ENCODE measurements around the gene CDK14. TPM values are rescaled to one million over a fixed set of nuclear protein-coding genes. Genes with fewer than 3 reads are reported as not detected.

The CDK14 gene
- total and polyA plus RNA-seq, 4 donors: 60.9 to 126 (median 82.9) TPM

- H3K27ac ChIP-seq (ENCODE audit: low read depth, low read length): no peak overlapping the region
- H3K36me3 ChIP-seq (ENCODE audit: control insufficient read depth, insufficient read depth, low read length): no peaks in the 10 kb centered on the region
- 90% methylated on average over 1 of the region's 2 CpGs for WGBS (ENCODE audit: insufficient coverage)
- H3K27me3 ChIP-seq (ENCODE audit: control insufficient read depth, insufficient read depth, low read length): no peaks in the 10 kb centered on the region
- no peaks in the 10 kb centered on the region for H3K4me1 ChIP-seq (ENCODE audit: control insufficient read depth, insufficient read depth, low read length)
- H3K9me3 ChIP-seq (ENCODE audit: control insufficient read depth, insufficient read depth, low read length): no peaks in the 10 kb centered on the region
- no peak overlapping the region for H3K4me3 ChIP-seq (ENCODE audit: low read depth, low read length)
- DNase-seq (ENCODE audit: low read depth in 4 of 6, low spot score in 6 of 6): no peak
These were observed 398.0 kb downstream of the CDK14 start for GRCh38 chr7:90994121-90994520.

- Histone ChIP-seq H3K4me1 (ENCODE audit: control insufficient read depth, insufficient read depth, low read length) (no peaks in the 10 kb centered on the region), H3K27ac (ENCODE audit: low read depth, low read length) (no peak overlapping the region), H3K36me3 (ENCODE audit: control insufficient read depth, insufficient read depth, low read length) (no peaks in the 10 kb centered on the region), H3K27me3 (ENCODE audit: control insufficient read depth, insufficient read depth, low read length) (no peaks in the 10 kb centered on the region), H3K9me3 (ENCODE audit: control insufficient read depth, insufficient read depth, low read length) (no peaks in the 10 kb centered on the region), H3K4me3 (ENCODE audit: low read depth, low read length) (no peak overlapping the region)
- DNase-seq (ENCODE audit: low read depth in 4 of 6, low spot score in 6 of 6): no peak
- 100% methylated on average over 2 of the region's 5 CpGs for WGBS (ENCODE audit: insufficient coverage)
These were observed 398.5 kb downstream of the CDK14 start for GRCh38 chr7:90994601-90995000.

GRCh38 chr7:90995996-90996395 lies 399.9 kb downstream of the CDK14 start:
- no peak overlapping the region for H3K27ac ChIP-seq (ENCODE audit: low read depth, low read length)
- no peaks in the 10 kb centered on the region for H3K4me1 ChIP-seq (ENCODE audit: control insufficient read depth, insufficient read depth, low read length)
- no peaks in the 10 kb centered on the region for H3K9me3 ChIP-seq (ENCODE audit: control insufficient read depth, insufficient read depth, low read length)
- H3K4me3 ChIP-seq (ENCODE audit: low read depth, low read length): no peak overlapping the region
- whole genome bisulfite sequencing (ENCODE audit: insufficient coverage): no CpG with 5 or more reads among the region's 2 CpGs
- H3K27me3 ChIP-seq (ENCODE audit: control insufficient read depth, insufficient read depth, low read length): no peaks in the 10 kb centered on the region
- DNase-seq (ENCODE audit: low read depth in 4 of 6, low spot score in 6 of 6): no peak
- no peaks in the 10 kb centered on the region for H3K36me3 ChIP-seq (ENCODE audit: control insufficient read depth, insufficient read depth, low read length)

GRCh38 chr7:90999989-91000979 lies 404.2 kb downstream of the CDK14 start:
- H3K36me3 ChIP-seq (ENCODE audit: control insufficient read depth, insufficient read depth, low read length): peaks cover 3% of the 10 kb centered on the region
- no peaks in the 10 kb centered on the region for H3K27me3 ChIP-seq (ENCODE audit: control insufficient read depth, insufficient read depth, low read length)
- no CpG with 5 or more reads among the region's 5 CpGs for WGBS (ENCODE audit: insufficient coverage)
- H3K27ac ChIP-seq (ENCODE audit: low read depth, low read length): no peak overlapping the region
- H3K4me1 ChIP-seq (ENCODE audit: control insufficient read depth, insufficient read depth, low read length): no peaks in the 10 kb centered on the region
- H3K4me3 ChIP-seq (ENCODE audit: low read depth, low read length): no peak overlapping the region
- H3K9me3 ChIP-seq (ENCODE audit: control insufficient read depth, insufficient read depth, low read length): no peaks in the 10 kb centered on the region
- no peak for DNase-seq (ENCODE audit: low read depth in 4 of 6, low spot score in 6 of 6)

- Histone ChIP-seq H3K27ac (ENCODE audit: low read depth, low read length) (no peak overlapping the region), H3K4me3 (ENCODE audit: low read depth, low read length) (no peak overlapping the region), H3K27me3 (ENCODE audit: control insufficient read depth, insufficient read depth, low read length) (no peaks in the 10 kb centered on the region), H3K4me1 (ENCODE audit: control insufficient read depth, insufficient read depth, low read length) (no peaks in the 10 kb centered on the region), H3K36me3 (ENCODE audit: control insufficient read depth, insufficient read depth, low read length) (peaks cover 3% of the 10 kb centered on the region), H3K9me3 (ENCODE audit: control insufficient read depth, insufficient read depth, low read length) (no peaks in the 10 kb centered on the region)
- WGBS (ENCODE audit: insufficient coverage): 87% methylated on average over 3 of the region's 4 CpGs
- no peak for DNase-seq (ENCODE audit: low read depth in 4 of 6, low spot score in 6 of 6)
These were observed 408.9 kb downstream of the CDK14 start for GRCh38 chr7:91005024-91005423.

- Histone ChIP-seq H3K4me1 (ENCODE audit: control insufficient read depth, insufficient read depth, low read length) (no peaks in the 10 kb centered on the region), H3K4me3 (ENCODE audit: low read depth, low read length) (no peak overlapping the region), H3K36me3 (ENCODE audit: control insufficient read depth, insufficient read depth, low read length) (peaks cover 3% of the 10 kb centered on the region), H3K27ac (ENCODE audit: low read depth, low read length) (no peak overlapping the region), H3K9me3 (ENCODE audit: control insufficient read depth, insufficient read depth, low read length) (no peaks in the 10 kb centered on the region), H3K27me3 (ENCODE audit: control insufficient read depth, insufficient read depth, low read length) (no peaks in the 10 kb centered on the region)
- peak in 1 of 6 donors; percentile 34 for DNase-seq (ENCODE audit: low read depth in 4 of 6, low spot score in 6 of 6)
- WGBS (ENCODE audit: insufficient coverage): 96% methylated on average over 7 of the region's 9 CpGs
These were observed 409.7 kb downstream of the CDK14 start for GRCh38 chr7:91005841-91006240.

GRCh38 chr7:91007371-91007770 lies 411.2 kb downstream of the CDK14 start:
- peaks cover 3% of the 10 kb centered on the region for H3K36me3 ChIP-seq (ENCODE audit: control insufficient read depth, insufficient read depth, low read length)
- H3K4me1 ChIP-seq (ENCODE audit: control insufficient read depth, insufficient read depth, low read length): no peaks in the 10 kb centered on the region
- no peaks in the 10 kb centered on the region for H3K27me3 ChIP-seq (ENCODE audit: control insufficient read depth, insufficient read depth, low read length)
- no peak overlapping the region for H3K4me3 ChIP-seq (ENCODE audit: low read depth, low read length)
- no peaks in the 10 kb centered on the region for H3K9me3 ChIP-seq (ENCODE audit: control insufficient read depth, insufficient read depth, low read length)
- WGBS (ENCODE audit: insufficient coverage): no CpG with 5 or more reads among the region's 1 CpG
- no peak overlapping the region for H3K27ac ChIP-seq (ENCODE audit: low read depth, low read length)
- peak in 1 of 6 donors; percentile 27 for DNase-seq (ENCODE audit: low read depth in 4 of 6, low spot score in 6 of 6)

- Histone ChIP-seq H3K9me3 (ENCODE audit: control insufficient read depth, insufficient read depth, low read length) (no peaks in the 10 kb centered on the region), H3K27ac (ENCODE audit: low read depth, low read length) (no peak overlapping the region), H3K4me1 (ENCODE audit: control insufficient read depth, insufficient read depth, low read length) (no peaks in the 10 kb centered on the region), H3K27me3 (ENCODE audit: control insufficient read depth, insufficient read depth, low read length) (no peaks in the 10 kb centered on the region), H3K4me3 (ENCODE audit: low read depth, low read length) (no peak overlapping the region), H3K36me3 (ENCODE audit: control insufficient read depth, insufficient read depth, low read length) (no peaks in the 10 kb centered on the region)
- WGBS (ENCODE audit: insufficient coverage): no CpG with 5 or more reads among the region's 1 CpG
- no peak for DNase-seq (ENCODE audit: low read depth in 4 of 6, low spot score in 6 of 6)
These were observed 417.0 kb downstream of the CDK14 start for GRCh38 chr7:91013078-91013477.

GRCh38 chr7:91019686-91020385 lies 423.7 kb downstream of the CDK14 start:
- no peaks in the 10 kb centered on the region for H3K4me1 ChIP-seq (ENCODE audit: control insufficient read depth, insufficient read depth, low read length)
- H3K4me3 ChIP-seq (ENCODE audit: low read depth, low read length): no peak overlapping the region
- 85% methylated on average over 2 of the region's 2 CpGs for WGBS (ENCODE audit: insufficient coverage)
- H3K27ac ChIP-seq (ENCODE audit: low read depth, low read length): no peak overlapping the region
- no peaks in the 10 kb centered on the region for H3K36me3 ChIP-seq (ENCODE audit: control insufficient read depth, insufficient read depth, low read length)
- DNase-seq (ENCODE audit: low read depth in 4 of 6, low spot score in 6 of 6): no peak
- H3K9me3 ChIP-seq (ENCODE audit: control insufficient read depth, insufficient read depth, low read length): no peaks in the 10 kb centered on the region
- H3K27me3 ChIP-seq (ENCODE audit: control insufficient read depth, insufficient read depth, low read length): no peaks in the 10 kb centered on the region
